H9 (cell line): ENCODE results near the gene FBXO42. TPM values are rescaled to one million over a fixed set of nuclear protein-coding genes. Genes with fewer than 3 reads are reported as not detected.

Experiments used
- DNase-seq: peaks from one replicate; pipeline ENCODE4 v3.0.0-alpha.2; 2017
- H2AFZ ChIP-seq: one replicate; pipeline ENCODE4 v1.6.1; 2013; ENCODE audit warnings: mild to moderate bottlenecking, low read length, control low read depth, moderate library complexity
- H2AK5ac ChIP-seq: 2 replicates; pipeline ENCODE4 v1.6.1; 2013; ENCODE audit warnings: low read length, control low read depth, mixed read lengths; ENCODE audit not compliant: insufficient read length
- H2BK120ac ChIP-seq: one replicate; pipeline ENCODE4 v1.6.1; 2013; ENCODE audit warnings: low read depth, mild to moderate bottlenecking, low read length, control low read depth, inconsistent platforms; ENCODE audit not compliant: poor library complexity, severe bottlenecking
- H2BK12ac ChIP-seq: 2 replicates; pipeline ENCODE4 v1.6.1; 2013; ENCODE audit warnings: low read length, control low read depth, mixed read lengths, low read depth; ENCODE audit not compliant: insufficient read length
- H2BK15ac ChIP-seq: 2 replicates; pipeline ENCODE4 v1.6.1; 2013; ENCODE audit warnings: low read depth, low read length, control low read depth
- H2BK20ac ChIP-seq: one replicate; pipeline ENCODE4 v1.6.1; 2013; ENCODE audit warnings: low read depth, mild to moderate bottlenecking, low read length, control low read depth, inconsistent platforms; ENCODE audit not compliant: poor library complexity, severe bottlenecking
- H2BK5ac ChIP-seq: 2 replicates; pipeline ENCODE4 v1.6.1; 2013; ENCODE audit warnings: low read length, control low read depth, mixed read lengths; ENCODE audit not compliant: insufficient read length
- H3K14ac ChIP-seq: 2 replicates; pipeline ENCODE4 v1.6.1; 2013; ENCODE audit warnings: low read length, control low read depth; ENCODE audit not compliant: insufficient read depth
- H3K18ac ChIP-seq: 2 replicates; pipeline ENCODE4 v1.6.1; 2013; ENCODE audit warnings: low read depth, mild to moderate bottlenecking, mixed read lengths, low read length, control low read depth; ENCODE audit not compliant: insufficient read length
- H3K23ac ChIP-seq: 2 replicates; pipeline ENCODE4 v1.6.1; 2013; ENCODE audit warnings: low read length, control low read depth, mixed read lengths, low read depth; ENCODE audit not compliant: insufficient read length
- H3K23me2 ChIP-seq: 2 replicates; pipeline ENCODE4 v1.6.1; 2013; ENCODE audit warnings: low read depth, mild to moderate bottlenecking, mixed read lengths, low read length, control low read depth; ENCODE audit not compliant: insufficient read length, poor library complexity, severe bottlenecking
- H3K27ac ChIP-seq: 2 replicates; pipeline ENCODE4 v1.5.1; 2013; ENCODE audit warnings: low read length, control low read depth, mixed read lengths, low read depth; ENCODE audit not compliant: insufficient read length
- H3K27me3 ChIP-seq: 2 replicates; pipeline ENCODE4 v1.6.1; 2013; ENCODE audit warnings: low read length, control low read depth, inconsistent platforms; ENCODE audit not compliant: insufficient read depth
- H3K4ac ChIP-seq: 2 replicates; pipeline ENCODE4 v1.6.1; 2013; ENCODE audit warnings: low read depth, mild to moderate bottlenecking, control low read depth, inconsistent platforms, low read length, moderate library complexity
- H3K4me1 ChIP-seq: 2 replicates; pipeline ENCODE4 v1.6.1; 2013; ENCODE audit warnings: low read length, control low read depth, inconsistent platforms; ENCODE audit not compliant: insufficient read depth
- H3K4me2 ChIP-seq: 2 replicates; pipeline ENCODE4 v1.6.1; 2013; ENCODE audit warnings: low read length, control low read depth, mixed read lengths; ENCODE audit not compliant: insufficient read length, insufficient read depth
- H3K56ac ChIP-seq: 2 replicates; pipeline ENCODE4 v1.6.1; 2013; ENCODE audit warnings: low read depth, mild to moderate bottlenecking, mixed read lengths, low read length, control low read depth; ENCODE audit not compliant: insufficient read length
- H3K79me1 ChIP-seq: 2 replicates; pipeline ENCODE4 v1.6.1; 2013; ENCODE audit warnings: low read depth, mild to moderate bottlenecking, moderate library complexity, low read length, control low read depth, inconsistent platforms; ENCODE audit not compliant: insufficient read depth, poor library complexity, severe bottlenecking
- H3K79me2 ChIP-seq: 2 replicates; pipeline ENCODE4 v1.6.1; 2013; ENCODE audit warnings: low read length, control low read depth, inconsistent platforms; ENCODE audit not compliant: insufficient read depth
- H3K9ac ChIP-seq: 2 replicates; pipeline ENCODE4 v1.6.1; 2013; ENCODE audit warnings: low read length, control low read depth, mixed read lengths; ENCODE audit not compliant: insufficient read length; ENCODE audit errors: extremely low read depth
- H3K9me3 ChIP-seq: one replicate; pipeline ENCODE4 v1.6.1; 2013; ENCODE audit warnings: low read depth, low read length, inconsistent platforms; ENCODE audit not compliant: control insufficient read depth
- H3T11ph ChIP-seq: one replicate; pipeline ENCODE4 v1.6.1; 2013; ENCODE audit warnings: mild to moderate bottlenecking, low read length, control low read depth, inconsistent platforms
- H4K20me1 ChIP-seq: one replicate; pipeline ENCODE4 v1.6.1; 2013; ENCODE audit not compliant: control insufficient read depth, insufficient read length, insufficient read depth
- H4K5ac ChIP-seq: 2 replicates; pipeline ENCODE4 v1.6.1; 2013; ENCODE audit warnings: low read depth, mild to moderate bottlenecking, mixed read lengths, low read length, control low read depth; ENCODE audit not compliant: insufficient read length
- H4K8ac ChIP-seq: replicated peaks from 2 replicates; pipeline ENCODE4 v1.6.1; 2013; ENCODE audit warnings: low read length, control low read depth, mixed read lengths, low read depth; ENCODE audit not compliant: insufficient read length
- H4K91ac ChIP-seq: 2 replicates; pipeline ENCODE4 v1.6.1; 2013; ENCODE audit warnings: low read depth, mild to moderate bottlenecking, moderate library complexity, mixed read lengths, low read length, control low read depth; ENCODE audit not compliant: insufficient read length
- H3K27ac Mint-ChIP-seq, 3 experiments: 2 replicates in 2 of 3; 3 replicates in 1 of 3; pipeline ENCODE4 v1.8.0; 2020 to 2021; ENCODE audit warnings: mixed read lengths in 3 of 3, mild to moderate bottlenecking in 1 of 3, moderate library complexity in 1 of 3
- H3K27me3 Mint-ChIP-seq: 2 replicates; pipeline ENCODE4 v1.8.0; 2021; ENCODE audit warnings: low read depth, mild to moderate bottlenecking, moderate library complexity, mixed read lengths
- H3K36me3 Mint-ChIP-seq, 3 experiments: 2 replicates in 2 of 3; 3 replicates in 1 of 3; pipeline ENCODE4 v1.8.0; 2020 to 2021; ENCODE audit warnings: low read depth in 3 of 3, mixed read lengths in 3 of 3; ENCODE audit not compliant: insufficient read depth in 1 of 3
- H3K4me1 Mint-ChIP-seq, 2 experiments: 2 replicates each; pipeline ENCODE4 v1.8.0; 2020; ENCODE audit warnings: mixed read lengths in 2 of 2
- H3K4me3 Mint-ChIP-seq, 2 experiments: 2 replicates in 1 of 2; 3 replicates in 1 of 2; pipeline ENCODE4 v1.8.0; 2020 to 2021; ENCODE audit warnings: mild to moderate bottlenecking in 2 of 2, mixed read lengths in 2 of 2, moderate library complexity in 1 of 2
- H3K9me3 Mint-ChIP-seq, 2 experiments: 2 replicates in 1 of 2; 3 replicates in 1 of 2; pipeline ENCODE4 v1.8.0; 2020; ENCODE audit warnings: mild to moderate bottlenecking in 2 of 2, mixed read lengths in 2 of 2, moderate library complexity in 1 of 2
- CTCF ChIP-seq: fragments of 200-600 bp; sonication (generic); conservative IDR thresholded peaks from 3 replicates; pipeline ENCODE4 v1.8.0; 2021; ENCODE audit warnings: antibody characterized with exemption, mild to moderate bottlenecking
- WGBS: extraction: QIAGEN DNeasy Blood & Tissue Kit; methylation state at CpG from one replicate; pipeline ENCODE4 v1.1.7; 2013; ENCODE audit warnings: missing lambda C conversion rate, low lambda C conversion rate, mixed read lengths; ENCODE audit not compliant: insufficient read length; ENCODE audit errors: extremely low coverage; 5-methylcytosine and 5-hydroxymethylcytosine counted together
- total RNA-seq: library from RNA; stranded (reverse); gene quantifications from 2 replicates; pipeline ENCODE4 v1.2.1, GENCODE V29; 2021

FBXO42 gene
- total RNA-seq, 1 experiment from 2014 or later: 17.4 TPM

GRCh38 chr1:16210581-16210980 lies 141.7 kb downstream of the FBXO42 start:
- Histone ChIP-seq H3K9me3 (no peaks in the 10 kb centered on the region), H2AK5ac (no peak overlapping the region), H4K20me1 (no peaks in the 10 kb centered on the region), H3K9ac (no peak overlapping the region), H3K4me2 (no peak overlapping the region), H3K79me2 (no peaks in the 10 kb centered on the region; the same call in 1 of the 2 replicates), H3K27ac (no peak overlapping the region), H2BK15ac (no peak overlapping the region), H4K5ac (no peak overlapping the region), H2BK120ac (no peak overlapping the region), H4K8ac (no peak overlapping the region), H4K91ac (no peak overlapping the region), H3K4me1 (peaks cover 10% of the 10 kb centered on the region; the same call in 1 of the 2 replicates), H3K23me2 (peaks cover 21% of the 10 kb centered on the region), H3T11ph (no peak overlapping the region), H3K79me1 (peaks cover 2% of the 10 kb centered on the region), H2BK5ac (no peak overlapping the region), H3K4ac (no peak overlapping the region), H3K14ac (no peak overlapping the region), H3K23ac (no peak overlapping the region), H2BK20ac (no peak overlapping the region), H3K27me3 (no peaks in the 10 kb centered on the region), H2AFZ (no peak overlapping the region), H3K56ac (no peak overlapping the region), H3K18ac (no peak overlapping the region), H2BK12ac (no peak overlapping the region)
- peak overlapping the region in 1 of 2 experiments; percentile 63; a peak in 2 of 5 replicates for H3K4me3 Mint-ChIP-seq
- H3K9me3 Mint-ChIP-seq: no peaks in the 10 kb centered on the region
- peak overlapping the region in 1 of 3 experiments; percentile 41; a peak in 2 of 7 replicates for H3K27ac Mint-ChIP-seq
- H3K4me1 Mint-ChIP-seq: peaks cover 42 to 50% of the 10 kb centered on the region in 2 experiments
- TF ChIP-seq CTCF: no peak
- DNase-seq: no peak
- no peaks in the 10 kb centered on the region; a peak in 1 of 7 replicates for H3K36me3 Mint-ChIP-seq
- no CpG with 5 or more reads among the region's 4 CpGs for WGBS
- no peaks in the 10 kb centered on the region for H3K27me3 Mint-ChIP-seq
